ENCODE results near the gene TBC1D17.

DNA sequence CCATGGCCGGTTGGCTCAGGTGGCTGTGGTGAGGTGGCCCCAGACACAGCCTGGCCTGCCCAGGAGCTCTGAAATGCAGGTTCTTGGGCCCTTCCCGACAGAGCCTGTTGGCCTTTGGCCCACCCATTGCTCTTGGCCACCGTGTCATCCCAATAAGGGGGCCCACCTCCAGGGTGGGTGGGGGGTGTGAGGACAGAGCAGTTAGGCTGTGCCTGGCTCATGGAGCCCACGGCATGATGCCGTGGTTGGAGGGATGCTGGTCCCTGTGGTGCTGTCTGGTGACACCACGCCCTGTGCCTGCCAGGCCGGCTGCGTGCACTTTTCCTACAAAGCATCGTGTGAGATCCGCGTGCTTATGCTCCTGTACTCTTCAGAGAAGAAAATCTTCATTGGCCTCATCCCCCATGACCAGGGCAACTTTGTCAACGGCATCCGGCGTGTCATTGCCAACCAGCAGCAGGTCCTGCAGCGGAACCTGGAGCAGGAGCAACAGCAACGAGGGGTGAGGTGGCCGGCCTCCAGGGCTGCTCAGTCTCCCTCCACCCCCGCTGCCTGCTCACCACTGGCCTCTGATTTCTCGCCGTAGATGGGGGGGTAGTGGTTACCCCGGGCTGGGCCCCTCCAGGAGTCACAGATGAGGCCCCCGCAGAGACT is 17.7 kb upstream of the TBC1D17 start:
- TF ChIP-seq, protein P1, sequence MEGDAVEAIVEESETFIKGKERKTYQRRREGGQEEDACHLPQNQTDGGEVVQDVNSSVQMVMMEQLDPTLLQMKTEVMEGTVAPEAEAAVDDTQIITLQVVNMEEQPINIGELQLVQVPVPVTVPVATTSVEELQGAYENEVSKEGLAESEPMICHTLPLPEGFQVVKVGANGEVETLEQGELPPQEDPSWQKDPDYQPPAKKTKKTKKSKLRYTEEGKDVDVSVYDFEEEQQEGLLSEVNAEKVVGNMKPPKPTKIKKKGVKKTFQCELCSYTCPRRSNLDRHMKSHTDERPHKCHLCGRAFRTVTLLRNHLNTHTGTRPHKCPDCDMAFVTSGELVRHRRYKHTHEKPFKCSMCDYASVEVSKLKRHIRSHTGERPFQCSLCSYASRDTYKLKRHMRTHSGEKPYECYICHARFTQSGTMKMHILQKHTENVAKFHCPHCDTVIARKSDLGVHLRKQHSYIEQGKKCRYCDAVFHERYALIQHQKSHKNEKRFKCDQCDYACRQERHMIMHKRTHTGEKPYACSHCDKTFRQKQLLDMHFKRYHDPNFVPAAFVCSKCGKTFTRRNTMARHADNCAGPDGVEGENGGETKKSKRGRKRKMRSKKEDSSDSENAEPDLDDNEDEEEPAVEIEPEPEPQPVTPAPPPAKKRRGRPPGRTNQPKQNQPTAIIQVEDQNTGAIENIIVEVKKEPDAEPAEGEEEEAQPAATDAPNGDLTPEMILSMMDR (IDR thresholded peaks at IDR 0.05; ENCODE audit: low read depth, low read length, poor library complexity, severe bottlenecking) = no peak
- TF ChIP-seq EZH2phosphoT487 (IDR thresholded peaks at IDR 0.05; ENCODE audit: borderline replicate concordance, low read length) = no peak
